ENCODE results near the gene PSME4. TPM values are rescaled to one million over a fixed set of nuclear protein-coding genes. Genes with fewer than 3 reads are reported as not detected.
A peak's percentile ranks its signal among the peaks of the same experiment; 100 is the strongest.

The PSME4 gene
- total and polyA plus RNA-seq, 2 of the 13 experiments (the other 11 are each of a cell fraction or from before 2014, with no cell fraction given), result 52.1 to 77.8 TPM

- in situ Hi-C loops (cut with HindIII; ENCODE audit: extremely low pct_ligation_motif_present, low pct_unique_long_range_greater_than_20kb), result no loop called here
- Histone ChIP-seq H3K9me3 (ENCODE audit: low read length) (no peaks in the 10 kb centered on the region), H4K20me1 (ENCODE audit: insufficient read depth, low read length) (no peaks in the 10 kb centered on the region), H3K36me3 (replicated peaks in 1 of 2; ENCODE audit: control insufficient read depth in 1 of 2, insufficient read depth in 2 of 2, low read length in 2 of 2) (no peaks in the 10 kb centered on the region), H2AFZ (ENCODE audit: low read length) (no peak overlapping the region), H3K9ac (ENCODE audit: insufficient read depth, low read depth, low read length) (no peak overlapping the region), H3K4me1 (ENCODE audit: insufficient read depth, low read length) (peaks cover 14% of the 10 kb centered on the region), H3K27ac (ENCODE audit: extremely low read length, insufficient read depth, low read length) (no peak overlapping the region), H3K79me2 (ENCODE audit: insufficient read depth, low read length) (no peaks in the 10 kb centered on the region), H3K4me2 (ENCODE audit: low read depth, low read length) (no peak overlapping the region), H3K4me3 (replicated peaks in 1 of 3; ENCODE audit: insufficient read depth in 1 of 3, low read depth in 2 of 3, low read length in 3 of 3) (no peak overlapping the region), H3K27me3 (ENCODE audit: control insufficient read depth in 1 of 2, insufficient read depth in 2 of 2, low read length in 2 of 2) (no peaks in the 10 kb centered on the region)
- ChIA-PET POLR2A (no interaction called here), CTCF (ENCODE audit: low intra/inter-chr PET ratio, low total read pairs) (no interaction called here)
- no peak for DNase-seq (ENCODE audit: low spot score)
- TF ChIP-seq ZNF296 (CRISPR knock-in tag; conservative IDR thresholded peaks at IDR 0.05) (no peak), CTCF (CRISPR knock-in tag; IDR thresholded peaks at IDR 0.05) (peak; percentile 40), ZMYM4 (CRISPR knock-in tag; IDR thresholded peaks at IDR 0.05) (no peak), TCF7L2 (IDR thresholded peaks at IDR 0.05; ENCODE audit: low read depth, low read length) (no peak), ZNF263 (CRISPR knock-in tag; IDR thresholded peaks at IDR 0.05) (peak; percentile 38; the same call in 1 of the 2 replicates), STAT6 (CRISPR knock-in tag; IDR thresholded peaks at IDR 0.05; ENCODE audit: borderline replicate concordance) (no peak), KDM2A (CRISPR knock-in tag; IDR thresholded peaks at IDR 0.05; ENCODE audit: borderline replicate concordance, low read depth) (no peak)
- WGBS (ENCODE audit: low lambda C conversion rate), result 91% methylated on average over 2 of the region's 2 CpGs
- intact Hi-C loops (cut with micrococcal nuclease; ENCODE audit: unreplicated experiment), result no loop called here
- FAIRE-seq, result no peak
- ATAC-seq, result no peak
- no TSS peak for BruUV-seq (replicated peaks)
These were observed 127.2 kb downstream of the PSME4 start for GRCh38 chr2:53843595-53843994.

Data from HepG2 (cell line).